Inflammatory macrophage treated with lipopolysaccharide for 4 hours (primary cell): Measurements from ENCODE around the gene RPS6KA2.

ENCODE experiments used
- DNase-seq: peaks from one replicate; pipeline ENCODE4 v3.0.0-alpha.2; 2020

The RPS6KA2 gene

GRCh38 chr6:166478782-166479592 is 148.1 kb downstream of the RPS6KA2 start:
- DNase-seq = no peak

GRCh38 chr6:166477647-166478365 is 149.2 kb downstream of the RPS6KA2 start:
- DNase-seq = no peak

GRCh38 chr6:166476634-166477215 is 150.3 kb downstream of the RPS6KA2 start:
- DNase-seq = no peak

GRCh38 chr6:166476061-166476591 is 150.9 kb downstream of the RPS6KA2 start:
- no peak for DNase-seq

GRCh38 chr6:166474721-166475565 is 152.1 kb downstream of the RPS6KA2 start:
- DNase-seq = no peak

- no peak for DNase-seq
These were observed 153.0 kb downstream of the RPS6KA2 start for GRCh38 chr6:166473886-166474571.

- DNase-seq = no peak
These were observed 154.4 kb downstream of the RPS6KA2 start for GRCh38 chr6:166472636-166473035.

GRCh38 chr6:166471797-166472260 is 155.2 kb downstream of the RPS6KA2 start:
- no peak for DNase-seq

GRCh38 chr6:166470863-166471410 is 156.1 kb downstream of the RPS6KA2 start:
- no peak for DNase-seq

- no peak for DNase-seq
These were observed 156.8 kb downstream of the RPS6KA2 start for GRCh38 chr6:166470029-166470862.

- DNase-seq = no peak
These were observed 157.6 kb downstream of the RPS6KA2 start for GRCh38 chr6:166469426-166469961.

- DNase-seq = no peak
These were observed 159.5 kb downstream of the RPS6KA2 start for GRCh38 chr6:166467436-166468000.

- DNase-seq = no peak
These were observed 160.6 kb downstream of the RPS6KA2 start for GRCh38 chr6:166466178-166467122.

- DNase-seq = no peak
These were observed 161.4 kb downstream of the RPS6KA2 start for GRCh38 chr6:166465671-166466087.

GRCh38 chr6:166465003-166465399 is 162.1 kb downstream of the RPS6KA2 start:
- no peak for DNase-seq

GRCh38 chr6:166464068-166465002 is 162.7 kb downstream of the RPS6KA2 start:
- no peak for DNase-seq

GRCh38 chr6:166463359-166464067 is 163.5 kb downstream of the RPS6KA2 start:
- DNase-seq = no peak
